NCI-H1436 (cell line): Measurements from ENCODE around the gene TFAP2E.

Source experiments
- DNase-seq: peaks from one replicate; lab custom pipeline; 2025; lab: John Stamatoyannopoulos, UW

TFAP2E gene

GRCh38 chr1:35557118-35557610, 15.9 kb upstream of the TFAP2E start, which contains the start of gene KIAA0319L:
Gene KIAA0319L, minus strand, starts transcription at chr1:35557403. Its CDS starts 2,912 bp downstream, at chr1:35554491.
- peak; percentile 83 for DNase-seq

GRCh38 chr1:35557611-35558373, 15.3 kb upstream of the TFAP2E start, which contains the start of gene NCDN:
Gene NCDN, plus strand, starts transcription at chr1:35557799. Its CDS starts 392 bp downstream, at chr1:35558191.
- peak; percentile 95 for DNase-seq

- DNase-seq: no peak
These were observed 14.5 kb upstream of the TFAP2E start for GRCh38 chr1:35558374-35559316.

DNA sequence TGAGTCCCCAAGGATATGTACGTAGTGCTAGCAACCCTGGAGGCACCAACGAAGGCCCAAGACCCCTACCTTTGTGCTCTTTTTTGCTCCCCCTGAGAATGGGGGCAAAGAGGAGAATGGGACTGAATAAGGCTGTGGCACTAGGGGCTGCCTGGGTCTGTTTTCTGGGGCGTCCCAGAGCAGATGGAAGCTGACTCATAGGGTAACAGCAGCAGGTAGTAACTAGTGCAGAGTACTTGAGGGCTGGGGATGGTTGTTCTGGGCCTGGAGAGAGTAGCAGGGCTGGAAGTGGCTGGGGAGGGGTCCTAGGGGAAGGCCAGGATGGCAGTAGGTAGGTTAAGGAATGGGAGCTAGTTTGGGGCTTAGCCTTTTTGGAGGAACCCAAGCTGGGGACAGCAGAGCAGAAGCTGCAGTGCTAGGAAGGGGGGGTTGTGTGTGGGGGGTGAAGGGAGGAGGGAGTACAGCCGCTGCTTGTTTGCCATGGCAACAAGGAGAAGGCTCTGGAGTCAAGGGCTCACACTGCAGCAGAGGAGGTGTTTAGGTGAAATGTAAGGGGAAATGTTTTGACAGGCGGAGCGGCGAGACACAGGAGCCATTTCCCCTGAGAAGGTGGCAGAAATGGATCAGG, 13.7 kb upstream of the TFAP2E start:
- DNase-seq: no peak

DNA sequence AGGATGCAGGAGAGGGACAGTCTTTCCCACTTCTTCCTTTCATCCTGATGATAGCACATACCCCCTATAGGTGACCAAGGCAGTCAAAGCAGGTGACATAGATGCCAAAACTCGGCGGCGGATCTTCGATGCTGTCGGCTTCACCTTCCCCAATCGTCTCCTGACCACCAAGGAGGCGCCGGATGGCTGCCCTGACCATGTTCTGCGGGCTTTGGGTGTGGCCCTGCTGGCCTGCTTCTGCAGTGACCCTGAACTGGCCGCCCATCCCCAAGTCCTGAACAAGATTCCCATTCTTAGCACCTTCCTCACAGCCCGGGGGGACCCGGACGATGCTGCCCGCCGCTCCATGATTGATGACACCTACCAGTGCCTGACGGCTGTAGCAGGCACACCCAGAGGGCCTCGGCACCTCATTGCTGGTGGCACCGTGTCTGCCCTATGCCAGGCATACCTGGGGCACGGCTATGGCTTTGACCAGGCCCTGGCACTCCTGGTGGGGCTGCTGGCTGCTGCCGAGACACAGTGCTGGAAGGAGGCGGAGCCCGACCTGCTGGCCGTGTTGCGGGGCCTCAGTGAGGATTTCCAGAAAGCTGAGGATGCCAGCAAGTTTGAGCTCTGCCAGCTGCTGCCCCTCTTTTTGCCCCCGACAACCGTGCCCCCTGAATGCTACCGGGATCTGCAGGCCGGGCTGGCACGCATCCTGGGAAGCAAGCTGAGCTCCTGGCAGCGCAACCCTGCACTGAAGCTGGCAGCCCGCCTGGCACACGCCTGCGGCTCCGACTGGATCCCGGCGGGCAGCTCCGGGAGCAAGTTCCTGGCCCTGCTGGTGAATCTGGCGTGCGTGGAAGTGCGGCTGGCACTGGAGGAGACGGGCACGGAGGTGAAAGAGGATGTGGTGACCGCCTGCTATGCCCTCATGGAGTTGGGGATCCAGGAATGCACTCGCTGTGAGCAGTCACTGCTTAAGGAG, 12.6 kb upstream of the TFAP2E start:
- no peak for DNase-seq

GRCh38 chr1:35561297-35561971, 11.7 kb upstream of the TFAP2E start:
- DNase-seq: no peak

- DNase-seq: no peak
These were observed 11.0 kb upstream of the TFAP2E start for GRCh38 chr1:35561972-35562680.

- no peak for DNase-seq
These were observed 9.9 kb upstream of the TFAP2E start for GRCh38 chr1:35563166-35563565.

DNA sequence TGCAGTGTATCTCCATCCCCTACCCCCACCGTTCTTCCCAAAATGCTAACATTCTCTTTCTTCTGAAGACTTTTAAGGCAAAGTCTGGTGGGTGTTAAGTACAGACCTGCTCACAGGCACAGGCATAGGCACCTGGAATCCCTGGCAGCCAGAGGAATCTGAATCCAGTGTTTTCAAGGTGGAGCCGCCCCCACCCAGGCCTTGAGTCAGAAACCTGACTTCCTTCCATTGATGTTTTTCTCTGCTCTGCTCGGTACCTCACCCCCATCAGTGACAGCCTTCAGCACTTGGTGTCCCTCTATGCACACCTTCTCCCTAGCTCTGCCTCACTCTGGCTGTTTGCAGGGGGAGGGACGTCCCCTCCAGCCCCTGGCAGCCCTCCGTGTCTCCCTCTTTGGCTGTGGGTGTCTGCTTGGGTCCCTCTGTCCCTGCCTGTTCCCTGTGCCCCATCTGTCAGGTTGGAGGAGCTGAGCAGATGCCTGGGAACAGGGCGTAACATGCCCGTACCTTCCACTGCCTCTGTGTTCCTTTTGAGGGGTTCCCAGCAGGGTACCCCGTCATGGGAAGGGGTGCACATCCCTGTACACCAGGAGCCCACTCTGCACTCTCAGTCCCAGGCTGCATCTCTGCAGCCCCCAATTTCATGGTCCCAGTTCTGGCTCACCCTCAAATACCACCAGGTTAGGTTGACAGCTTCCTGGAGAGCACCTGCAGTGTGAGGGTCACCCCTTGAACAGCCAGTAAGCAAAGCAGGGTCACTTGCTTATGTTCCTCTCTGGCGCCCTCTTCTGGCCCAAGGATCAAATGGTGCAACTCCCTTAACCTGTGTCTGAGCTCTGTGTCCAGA, 8.9 kb upstream of the TFAP2E start:
- DNase-seq: peak; percentile 68

- DNase-seq: no peak
These were observed 8.0 kb upstream of the TFAP2E start for GRCh38 chr1:35564884-35565741.

DNA sequence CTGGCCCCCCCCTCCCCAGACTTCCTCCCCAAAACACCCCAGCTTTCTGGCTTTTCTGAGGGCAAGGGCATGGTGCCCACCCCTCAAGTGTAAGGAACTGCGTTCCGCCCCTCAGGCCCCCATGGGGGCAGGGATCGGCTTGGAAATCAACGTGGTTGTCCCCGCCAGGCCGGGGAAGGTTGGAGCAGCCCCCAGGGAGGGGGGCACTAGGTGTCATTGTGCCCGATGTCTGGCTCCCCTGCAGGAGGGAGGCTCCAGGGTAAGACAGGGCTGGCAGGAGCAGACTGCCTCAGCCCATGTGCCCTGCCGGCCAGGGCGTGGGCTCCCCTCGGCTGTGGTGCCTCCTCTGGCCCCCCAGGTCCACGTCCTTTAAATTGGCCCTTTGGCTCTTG, 7.4 kb upstream of the TFAP2E start:
- DNase-seq: no peak

DNA sequence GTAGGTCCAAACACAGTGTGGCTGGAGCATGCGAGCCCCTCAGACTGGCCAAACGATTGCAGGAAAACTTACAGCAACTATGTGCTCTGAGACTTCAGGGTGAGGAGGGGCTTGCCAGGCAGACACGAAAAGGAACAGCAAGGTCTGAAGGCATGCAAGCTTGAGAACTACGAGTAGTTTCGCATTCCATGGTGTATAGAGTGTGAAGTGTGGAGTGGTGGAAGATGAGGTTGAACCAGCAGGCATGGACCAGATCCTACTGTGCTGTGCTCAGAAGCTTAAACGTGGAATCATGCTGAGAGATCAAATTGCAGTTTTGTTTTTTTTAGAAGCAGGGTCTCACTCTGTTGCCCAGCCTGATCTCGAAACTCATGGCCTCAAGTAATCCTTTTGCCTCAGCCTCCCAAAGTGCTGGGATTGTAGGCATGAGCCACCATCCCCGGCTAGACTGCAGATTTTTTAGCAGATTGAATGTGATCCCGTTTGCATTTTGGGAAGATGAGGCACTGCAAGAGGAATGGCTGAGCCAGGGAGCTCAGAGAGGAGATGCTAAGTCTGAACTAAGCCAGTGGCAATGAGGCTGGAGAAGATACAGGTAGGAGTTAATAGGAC, 5.1 kb upstream of the TFAP2E start:
- no peak for DNase-seq

GRCh38 chr1:35568975-35569395, 4.1 kb upstream of the TFAP2E start:
- peak; percentile 45 for DNase-seq

DNA sequence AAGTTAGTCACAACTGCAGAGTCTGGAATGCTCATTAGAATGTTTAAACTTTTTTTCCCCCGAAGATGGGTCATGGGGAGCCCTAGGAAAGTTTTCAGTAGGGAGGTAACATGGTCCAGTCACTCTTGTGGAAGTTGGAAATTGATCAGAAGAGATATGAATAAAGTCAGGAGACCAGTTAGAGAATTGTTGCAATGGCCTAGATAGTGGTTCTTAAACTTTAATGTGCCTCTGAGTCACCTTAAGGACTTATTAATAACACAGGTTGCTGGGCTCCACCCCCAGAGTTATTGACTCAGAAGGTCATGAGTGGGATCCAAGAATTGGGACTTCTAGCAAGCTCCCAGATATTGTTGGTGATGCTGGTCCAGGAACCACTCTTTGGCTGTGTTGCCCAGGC, 3.2 kb upstream of the TFAP2E start:
- no peak for DNase-seq

DNA sequence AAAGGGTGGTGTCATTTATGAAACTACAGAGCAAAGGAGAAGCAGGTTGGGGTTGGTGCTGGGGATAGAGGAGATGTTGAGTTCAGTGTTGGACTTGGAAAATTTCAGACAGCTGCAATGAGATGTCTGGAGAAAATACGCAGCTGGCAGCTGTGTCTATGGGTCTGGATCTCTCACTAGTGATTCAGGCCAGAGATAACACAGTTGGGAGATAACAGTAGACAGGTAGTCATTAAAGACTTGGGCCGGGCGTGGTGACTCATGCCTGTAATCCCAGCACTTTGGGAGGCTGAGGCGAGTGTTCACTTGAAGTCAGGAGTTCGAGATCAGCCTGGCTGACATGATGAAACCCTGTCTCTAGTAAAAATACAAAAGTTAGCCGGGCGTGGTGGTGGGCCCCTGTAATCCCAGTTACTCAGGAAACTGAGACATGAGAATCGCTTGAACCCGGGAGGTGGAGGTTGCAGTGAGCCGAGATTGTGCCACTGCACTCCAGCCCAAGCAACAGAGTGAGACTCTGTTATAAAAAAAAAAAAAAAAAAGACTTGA, 2.5 kb upstream of the TFAP2E start:
- DNase-seq: no peak

DNA sequence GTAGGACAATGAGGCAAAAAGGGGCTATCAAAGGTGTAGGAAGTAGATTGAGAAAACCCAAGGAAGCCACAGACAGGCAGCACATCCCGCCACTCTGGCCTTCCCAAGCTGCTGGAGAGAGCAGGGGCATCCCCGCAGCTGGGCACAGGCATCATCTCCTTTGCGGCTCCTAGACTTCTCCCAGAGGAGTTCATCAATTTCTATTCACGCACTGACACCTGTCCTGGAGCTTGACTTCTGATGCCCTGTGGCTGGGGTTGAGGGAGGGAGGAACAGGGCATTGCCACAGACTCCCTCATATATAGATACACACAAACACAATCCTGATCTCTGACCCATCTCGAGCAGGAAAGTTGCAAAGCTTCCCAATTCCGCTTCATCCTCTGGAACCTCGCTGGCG, 1.9 kb upstream of the TFAP2E start:
- no peak for DNase-seq

DNA sequence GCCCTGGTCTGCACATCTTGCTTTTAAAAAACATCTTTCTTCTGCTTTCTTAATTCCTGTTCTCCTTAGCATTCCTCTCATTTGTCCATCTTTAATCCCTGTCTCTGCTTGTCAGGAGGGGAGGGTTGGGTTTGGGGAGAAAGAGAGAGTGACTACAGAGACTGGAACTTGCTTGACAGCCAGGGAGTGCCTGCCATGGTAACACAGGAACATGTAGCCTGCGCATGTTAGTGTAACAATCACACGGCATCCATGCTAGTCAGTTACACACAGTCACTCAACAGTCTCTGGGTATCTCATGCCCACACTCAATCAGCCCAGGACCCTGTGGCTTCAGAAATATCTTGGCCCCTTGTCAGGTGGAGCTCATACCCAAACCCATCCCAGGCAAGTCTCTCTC, 818 bp upstream of the TFAP2E start:
- no peak for DNase-seq
